HepG2 (cell line): Measurements from ENCODE around the gene TRPT1. TPM values are rescaled to one million over a fixed set of nuclear protein-coding genes. Genes with fewer than 3 reads are reported as not detected.

Experiments
- CBX2 ChIP-seq, 2 experiments: fragments of 200-600 bp in 1 of 2; sonication (generic); formaldehyde crosslinking in 1 of 2; IDR thresholded peaks; 2 replicates each; pipeline versions ENCODE4 v1.7.0 to v1.8.1; 2018 to 2022; ENCODE audit warnings: low read depth in 2 of 2, low read length in 1 of 2, mild to moderate bottlenecking in 1 of 2, missing genetic modification reagents in 1 of 2
- ELF1 ChIP-seq: sonication (generic); formaldehyde crosslinking; IDR thresholded peaks from 2 replicates; pipeline ENCODE4 v1.4.0; 2020; ENCODE audit warnings: missing genetic modification reagents
- GTF2F1 ChIP-seq: fragments of 150-350 bp; IDR thresholded peaks from 2 replicates; pipeline ENCODE4 v1.6.1; 2014; ENCODE audit warnings: low read length
- HNRNPL ChIP-seq: fragments of 200-400 bp; formaldehyde crosslinking; IDR thresholded peaks from 2 replicates; pipeline ENCODE4 v1.6.1; 2017; ENCODE audit warnings: mild to moderate bottlenecking, low read depth, low read length
- KAT8 ChIP-seq: IDR thresholded peaks from 2 replicates; pipeline ENCODE4 v1.6.1; 2016; ENCODE audit warnings: missing genetic modification reagents, missing compliant biosample characterization
- KDM6A ChIP-seq: IDR thresholded peaks from 2 replicates; pipeline ENCODE4 v1.6.1; 2016; ENCODE audit warnings: low read depth
- MTA1 ChIP-seq: sonication (generic); formaldehyde crosslinking; IDR thresholded peaks from 2 replicates; pipeline ENCODE4 v1.4.0; 2020; ENCODE audit warnings: missing genetic modification reagents, mild to moderate bottlenecking, borderline replicate concordance
- MTF2 ChIP-seq: sonication (generic); formaldehyde crosslinking; IDR thresholded peaks from 2 replicates; pipeline ENCODE4 v1.5.0; 2020; ENCODE audit warnings: missing genetic modification reagents, borderline replicate concordance
- NFIC ChIP-seq: IDR thresholded peaks from 2 replicates; pipeline ENCODE4 v1.6.1; 2012; ENCODE audit warnings: mild to moderate bottlenecking, low read length, inconsistent platforms
- RAD21 ChIP-seq: fragments of 450-650 bp; formaldehyde crosslinking; IDR thresholded peaks from 2 replicates; pipeline ENCODE4 v1.5.0; 2020; ENCODE audit warnings: mild to moderate bottlenecking
- TARDBP ChIP-seq: sonication (generic); formaldehyde crosslinking; IDR thresholded peaks from 2 replicates; pipeline ENCODE4 v1.8.0; 2022; ENCODE audit warnings: mild to moderate bottlenecking, missing genetic modification reagents
- ZFYVE20 ChIP-seq: sonication (generic); formaldehyde crosslinking; IDR thresholded peaks from 2 replicates; pipeline ENCODE4 v1.8.0; 2023; ENCODE audit warnings: low read depth, mild to moderate bottlenecking, moderate library complexity, missing genetic modification reagents, borderline replicate concordance
- ZNF180 ChIP-seq: sonication (generic); formaldehyde crosslinking; IDR thresholded peaks from 2 replicates; pipeline ENCODE4 v1.4.0; 2020; ENCODE audit warnings: low read depth, missing genetic modification reagents, borderline replicate concordance
- ZNF224 ChIP-seq: sonication (generic); formaldehyde crosslinking; IDR thresholded peaks from 2 replicates; pipeline ENCODE4 v1.5.0; 2020; ENCODE audit warnings: mild to moderate bottlenecking, missing genetic modification reagents
- ZNF232 ChIP-seq: sonication (generic); formaldehyde crosslinking; IDR thresholded peaks from 2 replicates; pipeline ENCODE4 v1.4.0; 2020; ENCODE audit warnings: missing genetic modification reagents, borderline replicate concordance
- ZNF333 ChIP-seq: sonication (generic); formaldehyde crosslinking; IDR thresholded peaks from 2 replicates; pipeline ENCODE4 v1.4.0; 2020; ENCODE audit warnings: mild to moderate bottlenecking, missing genetic modification reagents, borderline replicate concordance
- ZNF343 ChIP-seq: sonication (generic); formaldehyde crosslinking; IDR thresholded peaks from 2 replicates; pipeline ENCODE4 v1.4.0; 2020; ENCODE audit warnings: mild to moderate bottlenecking, missing genetic modification reagents
- ZNF552 ChIP-seq: sonication (generic); formaldehyde crosslinking; IDR thresholded peaks from 2 replicates; pipeline ENCODE4 v1.9.0; 2022; ENCODE audit warnings: missing genetic modification reagents, mild to moderate bottlenecking, borderline replicate concordance
- ZZZ3 ChIP-seq: sonication (generic); formaldehyde crosslinking; IDR thresholded peaks from 2 replicates; pipeline ENCODE4 v1.4.0; 2020; ENCODE audit warnings: missing genetic modification reagents, mild to moderate bottlenecking, borderline replicate concordance
- polyA plus RNA-seq, 8 experiments: library from polyadenylated mRNA; depleted of rRNA in 3 of 8; stranded (reverse) in 7 of 8; unstranded in 1 of 8; fragments of >200 nt; fragmentation: Illumina TruSeq in 4 of 8; extraction: Trizol in 4 of 8; gene quantifications; 2 replicates each; pipeline versions ENCODE4 v1.2.1 to v1.2.3, GENCODE V29; 2011 to 2016; ENCODE audit warnings: low read depth in 4 of 8, missing spikeins in 1 of 8, mixed read lengths in 1 of 8; ENCODE audit not compliant: insufficient read depth in 1 of 8
- total RNA-seq, 5 experiments: library from RNA; depleted of rRNA; stranded (reverse); fragments of >200 nt; fragmentation: Illumina TruSeq; extraction: Trizol; gene quantifications; 2 replicates each; pipeline ENCODE4 v1.2.3, GENCODE V29; 2016; ENCODE audit warnings: low read depth in 1 of 5
- TF ChIP-seq, protein P1 (sequence below): sonication (generic); formaldehyde crosslinking; IDR thresholded peaks from 2 replicates; pipeline ENCODE4 v1.8.0; 2022; ENCODE audit warnings: low read depth, missing genetic modification reagents
- TF ChIP-seq, protein P2 (sequence below): sonication (generic); formaldehyde crosslinking; IDR thresholded peaks from 2 replicates; pipeline ENCODE4 v1.5.0; 2020; ENCODE audit warnings: mild to moderate bottlenecking, missing genetic modification reagents
- TF ChIP-seq, protein P3 (sequence below): sonication (generic); formaldehyde crosslinking; IDR thresholded peaks from 2 replicates; pipeline ENCODE4 v1.4.0; 2020; ENCODE audit warnings: missing genetic modification reagents, borderline replicate concordance
- TF ChIP-seq, protein P4 (sequence below): sonication (generic); formaldehyde crosslinking; conservative IDR thresholded peaks from 2 replicates; pipeline ENCODE4 v1.8.0; 2022; ENCODE audit warnings: missing genetic modification reagents

The TRPT1 gene
- total and polyA plus RNA-seq, 2 of the 13 experiments (the other 11 are each of a cell fraction or from before 2014, with no cell fraction given): 24.8 to 40.7 TPM

DNA sequence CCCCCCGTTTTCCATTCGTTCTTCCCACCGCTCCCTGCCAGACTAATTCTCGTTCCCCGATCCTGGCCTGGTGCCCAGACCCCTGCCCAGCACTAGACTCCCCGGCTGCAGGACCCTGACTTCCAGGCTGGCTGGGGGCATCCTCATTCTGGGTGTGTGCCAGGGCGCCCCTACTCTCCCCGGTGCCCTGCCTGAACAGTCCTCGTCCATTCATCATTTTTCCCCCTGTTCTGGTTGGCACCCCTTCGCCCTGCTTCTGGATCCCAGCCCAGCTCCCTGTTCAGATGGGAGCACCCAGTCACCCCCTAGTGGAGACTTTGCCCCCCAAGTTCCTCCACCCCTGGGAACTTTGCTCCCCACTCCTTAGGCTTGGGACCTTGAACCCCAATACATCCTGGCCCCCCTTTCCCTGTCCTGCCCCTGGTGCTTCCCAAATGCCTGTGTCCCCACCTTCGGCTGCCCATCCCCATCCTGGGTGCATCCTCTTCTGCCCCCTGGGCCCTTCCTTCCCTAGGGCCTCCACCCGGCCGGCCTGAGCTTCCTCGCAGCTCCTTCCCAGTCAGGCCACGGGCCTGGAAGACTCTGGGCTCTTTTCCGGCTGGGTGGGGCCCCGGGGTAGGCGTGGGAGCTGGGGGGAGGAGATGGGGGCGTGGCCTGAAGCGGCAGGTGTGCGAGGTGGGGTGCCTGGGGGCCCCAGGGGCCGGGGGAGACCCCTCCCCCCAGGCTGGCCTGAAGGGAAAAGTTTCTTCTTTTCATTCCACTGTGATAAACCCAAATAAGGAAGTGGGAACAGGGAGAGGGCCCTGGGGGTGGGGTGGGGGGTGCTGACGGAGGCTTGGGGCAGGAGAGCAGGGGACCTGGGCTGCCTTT, 26.3 kb upstream of the TRPT1 start (continued):
- TF ChIP-seq ZZZ3 (CRISPR knock-in tag) (no peak), ZFYVE20 (CRISPR knock-in tag) (no peak), TARDBP (CRISPR knock-in tag) (0 out of 2 replicates have a peak, but pooled peaks have one; percentile 14), ZNF224 (no peak), KDM6A (no peak), CBX2 (IDR thresholded peaks at IDR 0.05; ENCODE audit: low read depth, low read length) (no peak), CBX2 (CRISPR knock-in tag; IDR thresholded peaks at IDR 0.05; ENCODE audit: low read depth) (no peak), MTA1 (CRISPR knock-in tag) (peak; percentile 15; the same call in 1 of the 2 replicates), MTF2 (CRISPR knock-in tag) (no peak), ZNF552 (CRISPR knock-in tag) (no peak), NFIC (no peak), ELF1 (CRISPR knock-in tag) (no peak), ZNF343 (0 out of 2 replicates have a peak, but pooled peaks have one; percentile 31), ZNF180 (CRISPR knock-in tag) (no peak), ZNF333 (CRISPR knock-in tag) (0 out of 2 replicates have a peak, but pooled peaks have one; percentile 10), RAD21 (CRISPR knock-in tag) (no peak), GTF2F1 (no peak), KAT8 (CRISPR knock-in tag) (no peak), HNRNPL (0 out of 2 replicates have a peak, but pooled peaks have one; percentile 55), ZNF232 (CRISPR knock-in tag) (no peak)
- TF ChIP-seq, protein P1, sequence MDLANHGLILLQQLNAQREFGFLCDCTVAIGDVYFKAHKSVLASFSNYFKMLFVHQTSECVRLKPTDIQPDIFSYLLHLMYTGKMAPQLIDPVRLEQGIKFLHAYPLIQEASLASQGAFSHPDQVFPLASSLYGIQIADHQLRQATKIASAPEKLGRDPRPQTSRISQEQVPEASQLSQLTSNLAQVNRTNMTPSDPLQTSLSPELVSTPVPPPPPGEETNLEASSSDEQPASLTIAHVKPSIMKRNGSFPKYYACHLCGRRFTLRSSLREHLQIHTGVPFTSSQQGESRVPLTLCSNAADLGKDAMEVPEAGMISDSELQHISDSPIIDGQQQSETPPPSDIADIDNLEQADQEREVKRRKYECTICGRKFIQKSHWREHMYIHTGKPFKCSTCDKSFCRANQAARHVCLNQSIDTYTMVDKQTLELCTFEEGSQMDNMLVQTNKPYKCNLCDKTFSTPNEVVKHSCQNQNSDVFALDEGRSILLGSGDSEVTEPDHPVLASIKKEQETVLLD (CRISPR knock-in tag): no peak
- TF ChIP-seq, protein P2, sequence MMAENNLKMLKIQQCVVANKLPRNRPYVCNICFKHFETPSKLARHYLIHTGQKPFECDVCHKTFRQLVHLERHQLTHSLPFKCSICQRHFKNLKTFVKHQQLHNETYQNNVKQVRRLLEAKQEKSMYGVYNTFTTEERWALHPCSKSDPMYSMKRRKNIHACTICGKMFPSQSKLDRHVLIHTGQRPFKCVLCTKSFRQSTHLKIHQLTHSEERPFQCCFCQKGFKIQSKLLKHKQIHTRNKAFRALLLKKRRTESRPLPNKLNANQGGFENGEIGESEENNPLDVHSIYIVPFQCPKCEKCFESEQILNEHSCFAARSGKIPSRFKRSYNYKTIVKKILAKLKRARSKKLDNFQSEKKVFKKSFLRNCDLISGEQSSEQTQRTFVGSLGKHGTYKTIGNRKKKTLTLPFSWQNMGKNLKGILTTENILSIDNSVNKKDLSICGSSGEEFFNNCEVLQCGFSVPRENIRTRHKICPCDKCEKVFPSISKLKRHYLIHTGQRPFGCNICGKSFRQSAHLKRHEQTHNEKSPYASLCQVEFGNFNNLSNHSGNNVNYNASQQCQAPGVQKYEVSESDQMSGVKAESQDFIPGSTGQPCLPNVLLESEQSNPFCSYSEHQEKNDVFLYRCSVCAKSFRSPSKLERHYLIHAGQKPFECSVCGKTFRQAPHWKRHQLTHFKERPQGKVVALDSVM (CRISPR knock-in tag): no peak
- TF ChIP-seq, protein P3, sequence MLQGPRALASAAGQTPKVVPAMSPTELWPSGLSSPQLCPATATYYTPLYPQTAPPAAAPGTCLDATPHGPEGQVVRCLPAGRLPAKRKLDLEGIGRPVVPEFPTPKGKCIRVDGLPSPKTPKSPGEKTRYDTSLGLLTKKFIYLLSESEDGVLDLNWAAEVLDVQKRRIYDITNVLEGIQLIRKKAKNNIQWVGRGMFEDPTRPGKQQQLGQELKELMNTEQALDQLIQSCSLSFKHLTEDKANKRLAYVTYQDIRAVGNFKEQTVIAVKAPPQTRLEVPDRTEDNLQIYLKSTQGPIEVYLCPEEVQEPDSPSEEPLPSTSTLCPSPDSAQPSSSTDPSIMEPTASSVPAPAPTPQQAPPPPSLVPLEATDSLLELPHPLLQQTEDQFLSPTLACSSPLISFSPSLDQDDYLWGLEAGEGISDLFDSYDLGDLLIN (CRISPR knock-in tag): no peak
- TF ChIP-seq, protein P4, sequence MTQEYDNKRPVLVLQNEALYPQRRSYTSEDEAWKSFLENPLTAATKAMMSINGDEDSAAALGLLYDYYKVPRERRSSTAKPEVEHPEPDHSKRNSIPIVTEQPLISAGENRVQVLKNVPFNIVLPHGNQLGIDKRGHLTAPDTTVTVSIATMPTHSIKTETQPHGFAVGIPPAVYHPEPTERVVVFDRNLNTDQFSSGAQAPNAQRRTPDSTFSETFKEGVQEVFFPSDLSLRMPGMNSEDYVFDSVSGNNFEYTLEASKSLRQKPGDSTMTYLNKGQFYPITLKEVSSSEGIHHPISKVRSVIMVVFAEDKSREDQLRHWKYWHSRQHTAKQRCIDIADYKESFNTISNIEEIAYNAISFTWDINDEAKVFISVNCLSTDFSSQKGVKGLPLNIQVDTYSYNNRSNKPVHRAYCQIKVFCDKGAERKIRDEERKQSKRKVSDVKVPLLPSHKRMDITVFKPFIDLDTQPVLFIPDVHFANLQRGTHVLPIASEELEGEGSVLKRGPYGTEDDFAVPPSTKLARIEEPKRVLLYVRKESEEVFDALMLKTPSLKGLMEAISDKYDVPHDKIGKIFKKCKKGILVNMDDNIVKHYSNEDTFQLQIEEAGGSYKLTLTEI (CRISPR knock-in tag): no peak
